OCI-LY1 (cell line): ENCODE measurements around the gene ATXN1.

Source experiments
- H2AFZ ChIP-seq: fragments of 200-600 bp; sonication (generic), shearing (Covaris generic); 2 replicates; pipeline ENCODE4 v1.6.0; 2014; ENCODE audit warnings: antibody characterized with exemption, mild to moderate bottlenecking, low read length
- H3F3A ChIP-seq: fragments of 200-600 bp; sonication (generic), shearing (Covaris generic); 2 replicates; pipeline ENCODE4 v1.6.0; 2014; ENCODE audit warnings: mild to moderate bottlenecking, antibody characterized with exemption, low read length, moderate library complexity; ENCODE audit not compliant: insufficient read depth
- H3K27ac ChIP-seq: fragments of 200-600 bp; sonication (generic); 2 replicates; pipeline ENCODE4 v1.5.1; 2014; ENCODE audit warnings: low read length, mixed run types, mild to moderate bottlenecking, low read depth; ENCODE audit not compliant: poor library complexity, severe bottlenecking
- H3K27me3 ChIP-seq: fragments of 200-600 bp; sonication (generic); 2 replicates; pipeline ENCODE4 v1.6.0; 2014; ENCODE audit warnings: antibody characterized with exemption, mild to moderate bottlenecking, low read length, moderate library complexity; ENCODE audit not compliant: insufficient read depth
- H3K36me3 ChIP-seq: fragments of 200-600 bp; sonication (generic); 2 replicates; pipeline ENCODE4 v1.6.1; 2014; ENCODE audit warnings: mild to moderate bottlenecking, antibody characterized with exemption, low read length, moderate library complexity, mixed read lengths; ENCODE audit not compliant: insufficient read depth
- H3K4me1 ChIP-seq: fragments of 200-600 bp; sonication (generic); 2 replicates; pipeline ENCODE4 v1.5.1; 2014; ENCODE audit warnings: mild to moderate bottlenecking, low read length, moderate library complexity; ENCODE audit not compliant: insufficient read depth, severe bottlenecking
- H3K4me2 ChIP-seq: fragments of 200-600 bp; sonication (generic), shearing (Covaris generic); 2 replicates; pipeline ENCODE4 v1.6.1; 2014; ENCODE audit warnings: low read length
- H3K4me3 ChIP-seq: fragments of 200-600 bp; sonication (generic); 2 replicates; pipeline ENCODE4 v1.5.1; 2014; ENCODE audit warnings: low read length, low read depth, mild to moderate bottlenecking, mixed read lengths; ENCODE audit not compliant: poor library complexity, severe bottlenecking
- H3K79me2 ChIP-seq: fragments of 200-600 bp; shearing (Covaris generic); 2 replicates; pipeline ENCODE4 v1.6.1; 2016; ENCODE audit warnings: mixed run types, low read length, mixed read lengths; ENCODE audit not compliant: insufficient read depth
- H3K9ac ChIP-seq: fragments of 200-600 bp; sonication (generic), shearing (Covaris generic); 2 replicates; pipeline ENCODE4 v1.6.1; 2014; ENCODE audit warnings: mild to moderate bottlenecking, low read length, mixed read lengths
- H3K9me2 ChIP-seq: fragments of 200-600 bp; sonication (generic), shearing (Covaris generic); 2 replicates; pipeline ENCODE4 v1.6.1; 2014; ENCODE audit warnings: low read depth, mild to moderate bottlenecking, low read length, mixed read lengths
- H3K9me3 ChIP-seq: fragments of 200-600 bp; shearing (Covaris generic); 2 replicates; pipeline ENCODE4 v1.6.1; 2014; ENCODE audit warnings: low read length, mixed read lengths
- H4K20me1 ChIP-seq: fragments of 200-600 bp; sonication (generic), shearing (Covaris generic); 2 replicates; pipeline ENCODE4 v1.6.0; 2016; ENCODE audit warnings: mild to moderate bottlenecking, low read length; ENCODE audit not compliant: insufficient read depth
- CTCF ChIP-seq: fragments of 200-600 bp; sonication (generic), shearing (Covaris generic); IDR thresholded peaks from 2 replicates; pipeline ENCODE4 v1.5.1; 2017; ENCODE audit warnings: mild to moderate bottlenecking, antibody characterized with exemption, low read length, moderate library complexity, mixed read lengths
- EZH2 ChIP-seq: fragments of 200-600 bp; sonication (generic), shearing (Covaris generic); IDR thresholded peaks from 2 replicates; pipeline ENCODE4 v1.8.0; 2017; ENCODE audit warnings: borderline replicate concordance, mixed run types, mild to moderate bottlenecking, antibody characterized with exemption, low read length, moderate library complexity, mixed read lengths

The ATXN1 gene

GRCh38 chr6:16282370-16282769, 478.9 kb downstream of the ATXN1 start:
- Histone ChIP-seq H3K4me2 (no peak overlapping the region), H3K4me1 (no peaks in the 10 kb centered on the region), H2AFZ (no peak overlapping the region), H3K27me3 (peaks cover 7% of the 10 kb centered on the region; the same call in 1 of the 2 replicates), H4K20me1 (no peaks in the 10 kb centered on the region), H3K9ac (no peak overlapping the region), H3K27ac (no peak overlapping the region), H3F3A (no peaks in the 10 kb centered on the region), H3K79me2 (no peaks in the 10 kb centered on the region), H3K9me3 (no peaks in the 10 kb centered on the region), H3K4me3 (no peak overlapping the region), H3K36me3 (no peaks in the 10 kb centered on the region), H3K9me2 (no peaks in the 10 kb centered on the region)
- TF ChIP-seq CTCF (no peak), EZH2 (no peak)

- Histone ChIP-seq H3K4me3 (no peak overlapping the region), H3K4me2 (no peak overlapping the region), H3K27me3 (0 out of 2 replicates have a peak, but pooled peaks cover 7% of the 10 kb centered on the region), H3F3A (no peaks in the 10 kb centered on the region), H2AFZ (no peak overlapping the region), H4K20me1 (no peaks in the 10 kb centered on the region), H3K9ac (no peak overlapping the region), H3K79me2 (no peaks in the 10 kb centered on the region), H3K9me3 (no peaks in the 10 kb centered on the region), H3K36me3 (no peaks in the 10 kb centered on the region), H3K27ac (no peak overlapping the region), H3K9me2 (no peaks in the 10 kb centered on the region), H3K4me1 (no peaks in the 10 kb centered on the region)
- no peak for TF ChIP-seq CTCF
- TF ChIP-seq EZH2, result no peak
These were observed 482.0 kb downstream of the ATXN1 start for GRCh38 chr6:16279243-16279642.

GRCh38 chr6:16278750-16279149, 482.5 kb downstream of the ATXN1 start:
- H3K27ac ChIP-seq, result no peak overlapping the region
- H3K4me3 ChIP-seq, result no peak overlapping the region
- TF ChIP-seq EZH2, result no peak
- TF ChIP-seq CTCF, result no peak
- no peaks in the 10 kb centered on the region for H3F3A ChIP-seq
- no peaks in the 10 kb centered on the region for H3K9me2 ChIP-seq
- H4K20me1 ChIP-seq, result no peaks in the 10 kb centered on the region
- no peak overlapping the region for H3K9ac ChIP-seq
- H3K4me2 ChIP-seq, result no peak overlapping the region
- H3K27me3 ChIP-seq, result 0 out of 2 replicates have a peak, but pooled peaks cover 7% of the 10 kb centered on the region
- no peaks in the 10 kb centered on the region for H3K4me1 ChIP-seq
- H3K79me2 ChIP-seq, result no peaks in the 10 kb centered on the region
- no peaks in the 10 kb centered on the region for H3K36me3 ChIP-seq
- H2AFZ ChIP-seq, result no peak overlapping the region
- H3K9me3 ChIP-seq, result no peaks in the 10 kb centered on the region
